MCF 10A (cell line): ENCODE results near the gene CYP3A4. TPM values are rescaled to one million over a fixed set of nuclear protein-coding genes. Genes with fewer than 3 reads are reported as not detected.

Source experiments
- BruUV-seq: library from RNA; stranded (reverse); fragments of 400-500 nt; replicated peaks from 2 replicates; lab custom pipeline; 2021; lab: Mats Ljungman, UMichigan
- CTCF ChIA-PET: fragments of 300-600 bp; sonication (Branson Sonifier 250); formaldehyde crosslinking; extraction: SDS; loops from one replicate; lab custom pipeline; 2021; ENCODE audit warnings: antibody characterized with exemption, inconsistent platforms; lab: Yijun Ruan, JAX
- POLR2A ChIA-PET: fragments of 300-600, 350-650 bp; sonication (Branson Sonifier 250); formaldehyde crosslinking; extraction: SDS; loops from one replicate; lab custom pipeline; 2020; ENCODE audit warnings: antibody characterized with exemption, inconsistent platforms; lab: Yijun Ruan, JAX
- DNase-seq: peaks from one replicate; pipeline ENCODE4 v3.0.0-alpha.2; 2018; ENCODE audit not compliant: unreplicated experiment
- H3K27ac Mint-ChIP-seq: one replicate; pipeline ENCODE4 v1.8.0; 2022; ENCODE audit warnings: mild to moderate bottlenecking, low read depth, mixed read lengths; ENCODE audit not compliant: unreplicated experiment
- H3K27me3 Mint-ChIP-seq: one replicate; pipeline ENCODE4 v1.8.0; 2022; ENCODE audit warnings: mixed read lengths; ENCODE audit not compliant: insufficient read depth, unreplicated experiment
- H3K36me3 Mint-ChIP-seq: one replicate; pipeline ENCODE4 v1.8.0; 2022; ENCODE audit warnings: mild to moderate bottlenecking, moderate library complexity, mixed read lengths; ENCODE audit not compliant: insufficient read depth, unreplicated experiment
- H3K4me1 Mint-ChIP-seq: one replicate; pipeline ENCODE4 v1.8.0; 2022; ENCODE audit warnings: mixed read lengths; ENCODE audit not compliant: insufficient read depth, unreplicated experiment
- H3K4me3 Mint-ChIP-seq: one replicate; pipeline ENCODE4 v1.8.0; 2022; ENCODE audit warnings: mild to moderate bottlenecking, moderate library complexity, mixed read lengths; ENCODE audit not compliant: unreplicated experiment
- H3K9me3 Mint-ChIP-seq: one replicate; pipeline ENCODE4 v1.8.0; 2022; ENCODE audit warnings: mixed read lengths; ENCODE audit not compliant: unreplicated experiment
- intact Hi-C: fragments of 100-400 bp; cut with micrococcal nuclease; formaldehyde crosslinking; loops from 2 replicates; pipeline ENCODE4 v1.14.1; 2022
- total RNA-seq: library from RNA; stranded (reverse); gene quantifications from 2 replicates; pipeline ENCODE4 v1.2.3, GENCODE V29; 2022
- TF ChIP-seq, protein P1 (sequence below): fragments of 200-600 bp; IDR thresholded peaks from one replicate; pipeline ENCODE4 v1.8.0; 2022; ENCODE audit warnings: antibody characterized with exemption, mild to moderate bottlenecking; ENCODE audit not compliant: unreplicated experiment

Gene CYP3A4
- total RNA-seq, 1 experiment from 2014 or later: not detected

- Mint-ChIP-seq H3K27ac (no peak overlapping the region), H3K9me3 (no peaks in the 10 kb centered on the region), H3K4me1 (peaks cover 32% of the 10 kb centered on the region), H3K36me3 (no peaks in the 10 kb centered on the region), H3K27me3 (peaks cover 13% of the 10 kb centered on the region), H3K4me3 (no peak overlapping the region)
- CTCF ChIA-PET: interaction anchor here (1.2 kb wide), 1 partner anchor 36 kb away, joined by 3 read pairs; no protein-coding TSS in a partner anchor
- no TSS peak for BruUV-seq
- TF ChIP-seq, protein P1, sequence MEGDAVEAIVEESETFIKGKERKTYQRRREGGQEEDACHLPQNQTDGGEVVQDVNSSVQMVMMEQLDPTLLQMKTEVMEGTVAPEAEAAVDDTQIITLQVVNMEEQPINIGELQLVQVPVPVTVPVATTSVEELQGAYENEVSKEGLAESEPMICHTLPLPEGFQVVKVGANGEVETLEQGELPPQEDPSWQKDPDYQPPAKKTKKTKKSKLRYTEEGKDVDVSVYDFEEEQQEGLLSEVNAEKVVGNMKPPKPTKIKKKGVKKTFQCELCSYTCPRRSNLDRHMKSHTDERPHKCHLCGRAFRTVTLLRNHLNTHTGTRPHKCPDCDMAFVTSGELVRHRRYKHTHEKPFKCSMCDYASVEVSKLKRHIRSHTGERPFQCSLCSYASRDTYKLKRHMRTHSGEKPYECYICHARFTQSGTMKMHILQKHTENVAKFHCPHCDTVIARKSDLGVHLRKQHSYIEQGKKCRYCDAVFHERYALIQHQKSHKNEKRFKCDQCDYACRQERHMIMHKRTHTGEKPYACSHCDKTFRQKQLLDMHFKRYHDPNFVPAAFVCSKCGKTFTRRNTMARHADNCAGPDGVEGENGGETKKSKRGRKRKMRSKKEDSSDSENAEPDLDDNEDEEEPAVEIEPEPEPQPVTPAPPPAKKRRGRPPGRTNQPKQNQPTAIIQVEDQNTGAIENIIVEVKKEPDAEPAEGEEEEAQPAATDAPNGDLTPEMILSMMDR: no peak
- POLR2A ChIA-PET: interaction anchor here (0.9 to 2.0 kb wide), 8 partner anchors 16 to 324 kb away, joined by 3 to 10 read pairs (median 5); partner anchors contain the start of gene ZNF394
- intact Hi-C loops: no loop called here
- no peak for DNase-seq
Observed at GRCh38 chr7:99824091-99824490, 40.1 kb upstream of the CYP3A4 start.

- Mint-ChIP-seq H3K27ac (no peak overlapping the region), H3K4me1 (peaks cover 24% of the 10 kb centered on the region), H3K9me3 (no peaks in the 10 kb centered on the region), H3K27me3 (peaks cover 13% of the 10 kb centered on the region), H3K36me3 (no peaks in the 10 kb centered on the region), H3K4me3 (no peak overlapping the region)
- ChIA-PET CTCF (interaction anchor here (1.2 kb wide), 1 partner anchor 15 kb away, joined by 5 read pairs; no protein-coding TSS in a partner anchor), POLR2A (interaction anchor here (0.9 to 2.0 kb wide), 2 partner anchors 35 to 189 kb away, joined by 3 to 10 read pairs; no protein-coding TSS in a partner anchor)
- no peak for DNase-seq
- intact Hi-C loops: no loop called here
- TF ChIP-seq, protein P1: no peak
- no TSS peak for BruUV-seq
Observed at GRCh38 chr7:99822731-99823718, 39.0 kb upstream of the CYP3A4 start.

GRCh38 chr7:99820408-99821027 lies 36.5 kb upstream of the CYP3A4 start:
- ChIA-PET CTCF (interaction anchor here (0.6 to 0.9 kb wide), 2 partner anchors 70 to 98 kb away, joined by 3 to 4 read pairs; no protein-coding TSS in a partner anchor), POLR2A (interaction anchor here (0.6 to 1.0 kb wide), 3 partner anchors 17 to 33 kb away, joined by 3 to 4 read pairs (median 3); no protein-coding TSS in a partner anchor)
- Mint-ChIP-seq H3K4me1 (peaks cover 7% of the 10 kb centered on the region), H3K9me3 (no peaks in the 10 kb centered on the region), H3K36me3 (peaks cover 3% of the 10 kb centered on the region), H3K27me3 (peaks cover 13% of the 10 kb centered on the region), H3K4me3 (no peak overlapping the region), H3K27ac (no peak overlapping the region)
- BruUV-seq: no TSS peak
- TF ChIP-seq, protein P1: no peak
- intact Hi-C loops: no loop called here
- DNase-seq: no peak

DNA sequence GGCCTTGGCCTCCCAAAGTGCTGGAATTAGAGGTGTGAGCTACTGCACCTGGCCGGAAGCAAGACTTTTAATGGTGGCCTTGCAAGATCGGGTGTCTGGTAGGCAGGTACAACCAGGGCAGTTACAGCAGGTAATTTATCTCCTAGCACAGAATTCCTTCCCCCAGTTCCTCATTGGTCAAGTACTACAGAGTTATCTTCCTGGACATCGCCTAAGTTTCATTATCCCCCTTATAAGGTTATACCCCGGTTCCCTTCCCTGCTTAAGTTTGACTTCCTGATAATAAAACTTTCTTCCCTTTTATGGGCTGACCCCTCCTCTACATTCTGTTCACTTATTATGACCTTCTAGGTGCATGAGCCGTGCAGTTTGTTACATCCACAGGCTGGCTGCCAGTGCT lies 24.8 kb upstream of the CYP3A4 start:
- peaks cover 7% of the 10 kb centered on the region for H3K36me3 Mint-ChIP-seq
- DNase-seq: no peak
- intact Hi-C loops: no loop called here
- no peaks in the 10 kb centered on the region for H3K27me3 Mint-ChIP-seq
- H3K4me1 Mint-ChIP-seq: no peaks in the 10 kb centered on the region
- no peak overlapping the region for H3K4me3 Mint-ChIP-seq
- ChIA-PET CTCF (no interaction called here), POLR2A (no interaction called here)
- BruUV-seq: no TSS peak
- peaks cover 16% of the 10 kb centered on the region for H3K9me3 Mint-ChIP-seq
- TF ChIP-seq, protein P1: no peak
- H3K27ac Mint-ChIP-seq: no peak overlapping the region
